PC-3 (cell line): Measurements from ENCODE around the gene IGFBP4. TPM values are rescaled to one million over a fixed set of nuclear protein-coding genes. Genes with fewer than 3 reads are reported as not detected.

Experiments used
- ATAC-seq: fragments of 200-7000 bp; cut with Tn5 transposase; 2 replicates; pipeline ENCODE4 v1.9.1; 2020; ENCODE audit warnings: mild to moderate bottlenecking, moderate library complexity
- BruUV-seq: library from RNA; stranded (reverse); fragments of 400-500 nt; replicated peaks from 2 replicates; lab custom pipeline; 2021; lab: Mats Ljungman, UMichigan
- CTCF ChIA-PET: fragments of 300-600 bp; sonication (Branson Sonifier 250); formaldehyde crosslinking; loops from one replicate; lab custom pipeline; 2022; ENCODE audit warnings: antibody characterized with exemption; lab: Charles Lee
- POLR2A ChIA-PET: fragments of 300-600 bp; sonication (Branson Sonifier 250); formaldehyde crosslinking; loops from one replicate; lab custom pipeline; 2022; ENCODE audit warnings: antibody characterized with exemption; ENCODE audit not compliant: unreplicated experiment; lab: Charles Lee
- DNase-seq: peaks from one replicate; pipeline ENCODE4 v3.0.0-alpha.2; 2015
- H2AFZ ChIP-seq: fragments of 300-600 bp; sonication (generic); 2 replicates; pipeline ENCODE4 v1.6.0; 2016; ENCODE audit warnings: antibody characterized with exemption, low read length
- H3F3A ChIP-seq: fragments of 300-600 bp; sonication (generic); one replicate; pipeline ENCODE4 v1.6.0; 2017; ENCODE audit warnings: antibody characterized with exemption, low read length, control low read depth, mild to moderate bottlenecking; ENCODE audit not compliant: unreplicated experiment
- H3K27ac ChIP-seq: fragments of 300-600 bp; sonication (generic); 2 replicates; pipeline ENCODE4 v1.5.1; 2016; ENCODE audit warnings: mild to moderate bottlenecking, low read length
- H3K27me3 ChIP-seq: fragments of 300-600 bp; sonication (generic); 2 replicates; pipeline ENCODE4 v1.6.1; 2016; ENCODE audit warnings: low read length, mixed read lengths
- H3K36me3 ChIP-seq: fragments of 300-600 bp; sonication (generic); 2 replicates; pipeline ENCODE4 v1.6.1; 2016; ENCODE audit warnings: low read depth, mixed run types, low read length, mixed read lengths
- H3K4me1 ChIP-seq: fragments of 300-600 bp; sonication (generic); 2 replicates; pipeline ENCODE4 v1.5.1; 2016; ENCODE audit warnings: low read length; ENCODE audit not compliant: insufficient read depth
- H3K4me2 ChIP-seq: fragments of 300-600 bp; sonication (generic); 2 replicates; pipeline ENCODE4 v1.6.0; 2016; ENCODE audit warnings: low read length
- H3K4me3 ChIP-seq: fragments of 300-600 bp; sonication (generic); 2 replicates; pipeline ENCODE4 v1.5.1; 2016; ENCODE audit warnings: mild to moderate bottlenecking, low read length, mixed read lengths
- H3K79me2 ChIP-seq: fragments of 300-600 bp; sonication (generic); 2 replicates; pipeline ENCODE4 v1.6.1; 2017; ENCODE audit warnings: low read length, mixed read lengths
- H3K9ac ChIP-seq: fragments of 300-600 bp; sonication (generic); 2 replicates; pipeline ENCODE4 v1.6.0; 2016; ENCODE audit warnings: mild to moderate bottlenecking, low read length
- H3K9me2 ChIP-seq: fragments of 300-600 bp; sonication (generic); replicated peaks from 2 replicates; pipeline ENCODE4 v1.6.1; 2016; ENCODE audit warnings: mixed run types, low read length, mixed read lengths
- H3K9me3 ChIP-seq: fragments of 300-600 bp; sonication (generic); 2 replicates; pipeline ENCODE4 v1.6.1; 2016; ENCODE audit warnings: low read length, mixed read lengths
- H4K20me1 ChIP-seq: fragments of 300-600 bp; sonication (generic); 2 replicates; pipeline ENCODE4 v1.6.1; 2016; ENCODE audit warnings: low read length, mixed read lengths
- EZH2 ChIP-seq: fragments of 300-600 bp; sonication (generic); IDR thresholded peaks from one replicate; pipeline ENCODE4 v1.6.1; 2017; ENCODE audit warnings: antibody characterized with exemption, mild to moderate bottlenecking, low read length; ENCODE audit not compliant: unreplicated experiment
- EZH2phosphoT487 ChIP-seq: fragments of 300-600 bp; sonication (generic); IDR thresholded peaks from 2 replicates; pipeline ENCODE4 v1.6.1; 2018; ENCODE audit warnings: mild to moderate bottlenecking, antibody characterized with exemption, low read length, borderline replicate concordance
- intact Hi-C: fragments of 100-400 bp; cut with micrococcal nuclease; formaldehyde crosslinking; loops from 2 replicates; pipeline ENCODE4 v1.9.0; 2023
- total RNA-seq: library from RNA; depleted of rRNA; stranded (reverse); fragments of >200 nt; gene quantifications from 2 replicates; pipeline ENCODE4 v1.2.3, GENCODE V29; 2014
- TF ChIP-seq, protein P1 (sequence below): fragments of 300-600 bp; sonication (generic); conservative IDR thresholded peaks from 2 replicates; pipeline ENCODE4 v1.5.1; 2017; ENCODE audit warnings: antibody characterized with exemption, low read depth, mild to moderate bottlenecking, low read length

IGFBP4 gene
- total RNA-seq, 1 experiment from 2014 or later, result 164 TPM

DNA sequence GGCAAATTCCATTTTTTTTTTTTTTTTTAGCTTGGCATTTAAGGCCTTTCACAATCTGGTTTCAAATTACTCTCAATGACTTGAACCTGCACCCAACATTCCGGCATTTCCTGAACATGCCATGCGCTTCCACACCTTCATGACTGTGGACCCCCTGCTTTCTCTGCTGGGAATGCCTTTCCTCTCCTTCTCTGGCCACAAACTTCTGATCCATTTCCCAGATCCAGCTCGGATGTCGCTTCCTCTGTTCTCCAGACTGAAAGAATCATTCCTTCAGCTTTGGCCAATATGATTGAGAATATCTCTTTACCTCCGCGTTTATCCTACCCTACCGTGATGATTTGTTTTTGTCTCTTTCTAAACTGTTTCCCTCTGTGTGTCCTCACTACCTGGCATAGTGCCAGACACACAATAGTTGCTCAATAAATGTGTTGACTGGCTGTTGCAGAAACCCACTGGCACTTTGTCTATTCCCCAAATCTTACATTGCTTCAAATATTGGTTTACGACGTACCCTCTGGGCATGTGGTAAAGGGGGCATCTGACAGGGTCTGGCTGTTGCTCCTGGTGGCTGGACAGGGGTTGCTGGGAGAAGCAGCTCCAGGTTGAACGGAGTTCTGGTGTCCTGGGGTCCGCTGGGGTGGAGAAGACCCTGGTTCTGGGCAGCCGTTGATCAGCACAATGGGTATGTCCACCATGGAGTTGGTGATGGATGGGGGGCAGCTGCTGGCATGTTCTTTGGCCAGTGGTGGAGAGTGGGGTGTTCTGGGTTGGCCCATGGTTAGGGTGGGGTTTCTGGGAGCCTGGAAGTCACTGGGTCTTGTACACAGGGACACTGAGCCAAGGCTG lies 43.5 kb downstream of the IGFBP4 start:
- TF ChIP-seq, protein P1, sequence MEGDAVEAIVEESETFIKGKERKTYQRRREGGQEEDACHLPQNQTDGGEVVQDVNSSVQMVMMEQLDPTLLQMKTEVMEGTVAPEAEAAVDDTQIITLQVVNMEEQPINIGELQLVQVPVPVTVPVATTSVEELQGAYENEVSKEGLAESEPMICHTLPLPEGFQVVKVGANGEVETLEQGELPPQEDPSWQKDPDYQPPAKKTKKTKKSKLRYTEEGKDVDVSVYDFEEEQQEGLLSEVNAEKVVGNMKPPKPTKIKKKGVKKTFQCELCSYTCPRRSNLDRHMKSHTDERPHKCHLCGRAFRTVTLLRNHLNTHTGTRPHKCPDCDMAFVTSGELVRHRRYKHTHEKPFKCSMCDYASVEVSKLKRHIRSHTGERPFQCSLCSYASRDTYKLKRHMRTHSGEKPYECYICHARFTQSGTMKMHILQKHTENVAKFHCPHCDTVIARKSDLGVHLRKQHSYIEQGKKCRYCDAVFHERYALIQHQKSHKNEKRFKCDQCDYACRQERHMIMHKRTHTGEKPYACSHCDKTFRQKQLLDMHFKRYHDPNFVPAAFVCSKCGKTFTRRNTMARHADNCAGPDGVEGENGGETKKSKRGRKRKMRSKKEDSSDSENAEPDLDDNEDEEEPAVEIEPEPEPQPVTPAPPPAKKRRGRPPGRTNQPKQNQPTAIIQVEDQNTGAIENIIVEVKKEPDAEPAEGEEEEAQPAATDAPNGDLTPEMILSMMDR, result no peak
- TF ChIP-seq EZH2 (no peak), EZH2phosphoT487 (no peak)
- H2AFZ ChIP-seq, result no peak overlapping the region
- intact Hi-C loops, result loop anchor here (5.0 kb wide), 1 partner anchor 46 kb away; no protein-coding TSS in a partner anchor
- TSS peak; percentile 92 for BruUV-seq
- no peaks in the 10 kb centered on the region for H4K20me1 ChIP-seq
- DNase-seq, result peak; percentile 64
- no peaks in the 10 kb centered on the region for H3K9me3 ChIP-seq
- H3K36me3 ChIP-seq, result peaks cover 59% of the 10 kb centered on the region
- H3K27me3 ChIP-seq, result no peaks in the 10 kb centered on the region
- H3K27ac ChIP-seq, result peak overlapping the region; percentile 99
- H3K4me1 ChIP-seq, result peaks cover 68% of the 10 kb centered on the region
- H3F3A ChIP-seq, result peaks cover 31% of the 10 kb centered on the region
- ChIA-PET CTCF (interaction anchor here (1.3 kb wide), 1 partner anchor 46 kb away, joined by 4 read pairs; no protein-coding TSS in a partner anchor), POLR2A (no interaction called here)
- H3K4me2 ChIP-seq, result peak overlapping the region; percentile 44; the same call in 1 of the 2 replicates
- peak overlapping the region; percentile 79 for H3K9ac ChIP-seq
- no peaks in the 10 kb centered on the region for H3K79me2 ChIP-seq
- no peak for ATAC-seq
- no peak overlapping the region for H3K4me3 ChIP-seq
- no peaks in the 10 kb centered on the region for H3K9me2 ChIP-seq

GRCh38 chr17:40487371-40488020 lies 44.2 kb downstream of the IGFBP4 start:
- POLR2A ChIA-PET, result no interaction called here

More at GRCh38 chr17:40487371-40488020, 44.2 kb downstream of the IGFBP4 start:
- DNase-seq, result no peak
- H3K27me3 ChIP-seq, result no peaks in the 10 kb centered on the region
- H3K36me3 ChIP-seq, result peaks cover 60% of the 10 kb centered on the region
- H3F3A ChIP-seq, result peaks cover 31% of the 10 kb centered on the region
- intact Hi-C loops, result loop anchor here (5.0 kb wide), 1 partner anchor 45 kb away; no protein-coding TSS in a partner anchor
- H3K9me2 ChIP-seq, result no peaks in the 10 kb centered on the region
- H3K79me2 ChIP-seq, result no peaks in the 10 kb centered on the region
- TF ChIP-seq EZH2, result no peak
- TF ChIP-seq EZH2phosphoT487, result no peak
- TF ChIP-seq, protein P1, result no peak
- H3K9ac ChIP-seq, result peak overlapping the region; percentile 79
- H3K4me1 ChIP-seq, result peaks cover 68% of the 10 kb centered on the region
- CTCF ChIA-PET, result no interaction called here
- 0 out of 2 replicates have a peak overlapping the region, but pooled peaks have one; percentile 44 for H3K4me2 ChIP-seq
- no peaks in the 10 kb centered on the region for H4K20me1 ChIP-seq
- no peak overlapping the region for H2AFZ ChIP-seq
- no peak overlapping the region for H3K4me3 ChIP-seq
- H3K9me3 ChIP-seq, result no peaks in the 10 kb centered on the region
- H3K27ac ChIP-seq, result peak overlapping the region; percentile 99
- no peak for ATAC-seq
- no TSS peak for BruUV-seq
